ENCODE measurements around the gene DCDC2.
"Not testable (repeated sequence)": the region's sequence is repeated elsewhere in the genome, so short reads cannot be mapped to it uniquely, and the experiment has no call there.

DCDC2 gene

GRCh38 chr6:24385536-24386269 is 27.8 kb upstream of the DCDC2 start:
- Mint-ChIP-seq H3K4me3 (no peak overlapping the region), H3K9me3 (no peaks in the 10 kb centered on the region), H3K27me3 (peaks cover 17% of the 10 kb centered on the region), H3K36me3 (ENCODE audit: low read depth) (no peaks in the 10 kb centered on the region), H3K27ac (no peak overlapping the region), H3K4me1 (ENCODE audit: low read depth) (no peaks in the 10 kb centered on the region)

- H3K27ac Mint-ChIP-seq; H3K9me3 Mint-ChIP-seq; H3K4me1 Mint-ChIP-seq (ENCODE audit: low read depth); H3K4me3 Mint-ChIP-seq; H3K36me3 Mint-ChIP-seq (ENCODE audit: low read depth): not testable (repeated sequence)
- H3K27me3 Mint-ChIP-seq, result peaks cover 17% of the 10 kb centered on the region
Observed at GRCh38 chr6:24384369-24385130, 26.7 kb upstream of the DCDC2 start.

GRCh38 chr6:24382891-24383494 is 25.1 kb upstream of the DCDC2 start:
- H3K27ac Mint-ChIP-seq, result not testable (repeated sequence)
- H3K27me3 Mint-ChIP-seq, result peaks cover 15% of the 10 kb centered on the region

GRCh38 chr6:24382220-24382540 is 24.3 kb upstream of the DCDC2 start:
- no peaks in the 10 kb centered on the region for H3K36me3 Mint-ChIP-seq (ENCODE audit: low read depth)
- no peaks in the 10 kb centered on the region for H3K4me1 Mint-ChIP-seq (ENCODE audit: low read depth)
- peaks cover 11% of the 10 kb centered on the region for H3K27me3 Mint-ChIP-seq
- H3K9me3 Mint-ChIP-seq, result no peaks in the 10 kb centered on the region
- no peak overlapping the region for H3K27ac Mint-ChIP-seq
- H3K4me3 Mint-ChIP-seq, result no peak overlapping the region

More at GRCh38 chr6:24382891-24383494, 25.1 kb upstream of the DCDC2 start:
- H3K4me3 Mint-ChIP-seq; H3K9me3 Mint-ChIP-seq; H3K4me1 Mint-ChIP-seq (ENCODE audit: low read depth); H3K36me3 Mint-ChIP-seq (ENCODE audit: low read depth): not testable (repeated sequence)

- Mint-ChIP-seq H3K4me1 (ENCODE audit: low read depth) (no peaks in the 10 kb centered on the region), H3K9me3 (no peaks in the 10 kb centered on the region), H3K36me3 (ENCODE audit: low read depth) (no peaks in the 10 kb centered on the region), H3K27ac (no peak overlapping the region), H3K27me3 (peaks cover 11% of the 10 kb centered on the region), H3K4me3 (no peak overlapping the region)
Observed at GRCh38 chr6:24381476-24382219, 23.8 kb upstream of the DCDC2 start.

GRCh38 chr6:24378473-24379097 is 20.7 kb upstream of the DCDC2 start:
- Mint-ChIP-seq H3K27me3 (peaks cover 5% of the 10 kb centered on the region), H3K27ac (no peak overlapping the region), H3K4me1 (ENCODE audit: low read depth) (no peaks in the 10 kb centered on the region), H3K36me3 (ENCODE audit: low read depth) (no peaks in the 10 kb centered on the region), H3K4me3 (no peak overlapping the region), H3K9me3 (no peaks in the 10 kb centered on the region)

- Mint-ChIP-seq H3K4me1 (ENCODE audit: low read depth) (no peaks in the 10 kb centered on the region), H3K27me3 (peaks cover 10% of the 10 kb centered on the region), H3K27ac (no peak overlapping the region), H3K4me3 (no peak overlapping the region), H3K36me3 (ENCODE audit: low read depth) (no peaks in the 10 kb centered on the region), H3K9me3 (no peaks in the 10 kb centered on the region)
Observed at GRCh38 chr6:24376871-24377270, 19.0 kb upstream of the DCDC2 start.

GRCh38 chr6:24374612-24375011 is 16.8 kb upstream of the DCDC2 start:
- no peak overlapping the region for H3K4me3 Mint-ChIP-seq
- no peaks in the 10 kb centered on the region for H3K9me3 Mint-ChIP-seq
- H3K4me1 Mint-ChIP-seq (ENCODE audit: low read depth), result no peaks in the 10 kb centered on the region
- peaks cover 15% of the 10 kb centered on the region for H3K27me3 Mint-ChIP-seq
- H3K36me3 Mint-ChIP-seq (ENCODE audit: low read depth), result no peaks in the 10 kb centered on the region
- H3K27ac Mint-ChIP-seq, result no peak overlapping the region

GRCh38 chr6:24365103-24365633 is 7.3 kb upstream of the DCDC2 start:
- peaks cover 13% of the 10 kb centered on the region for H3K27me3 Mint-ChIP-seq
- not testable (repeated sequence) for H3K36me3 Mint-ChIP-seq (ENCODE audit: low read depth); H3K27ac Mint-ChIP-seq; H3K4me3 Mint-ChIP-seq; H3K9me3 Mint-ChIP-seq; H3K4me1 Mint-ChIP-seq (ENCODE audit: low read depth)

GRCh38 chr6:24362363-24362762 is 4.5 kb upstream of the DCDC2 start:
- not testable (repeated sequence) for H3K4me3 Mint-ChIP-seq; H3K27ac Mint-ChIP-seq; H3K9me3 Mint-ChIP-seq; H3K36me3 Mint-ChIP-seq (ENCODE audit: low read depth)
- Mint-ChIP-seq H3K4me1 (ENCODE audit: low read depth) (peaks cover 17% of the 10 kb centered on the region), H3K27me3 (peaks cover 15% of the 10 kb centered on the region)

GRCh38 chr6:24359640-24360454 is 2.0 kb upstream of the DCDC2 start:
- Mint-ChIP-seq H3K27me3 (peaks cover 27% of the 10 kb centered on the region), H3K36me3 (ENCODE audit: low read depth) (no peaks in the 10 kb centered on the region), H3K4me3 (peak overlapping the region; percentile 71), H3K4me1 (ENCODE audit: low read depth) (peaks cover 17% of the 10 kb centered on the region), H3K9me3 (no peaks in the 10 kb centered on the region), H3K27ac (no peak overlapping the region)

- peaks cover 17% of the 10 kb centered on the region for H3K4me1 Mint-ChIP-seq (ENCODE audit: low read depth)
- no peaks in the 10 kb centered on the region for H3K36me3 Mint-ChIP-seq (ENCODE audit: low read depth)
- no peak overlapping the region for H3K27ac Mint-ChIP-seq
- peaks cover 27% of the 10 kb centered on the region for H3K27me3 Mint-ChIP-seq
- H3K4me3 Mint-ChIP-seq, result peak overlapping the region; percentile 74
- H3K9me3 Mint-ChIP-seq, result no peaks in the 10 kb centered on the region
Observed at GRCh38 chr6:24358219-24358821, 461 bp upstream of the DCDC2 start.

GRCh38 chr6:24356310-24356973 is 1.4 kb downstream of the DCDC2 start:
- Mint-ChIP-seq H3K27ac (no peak overlapping the region), H3K4me1 (ENCODE audit: low read depth) (peaks cover 17% of the 10 kb centered on the region), H3K9me3 (no peaks in the 10 kb centered on the region), H3K36me3 (ENCODE audit: low read depth) (no peaks in the 10 kb centered on the region), H3K27me3 (peaks cover 29% of the 10 kb centered on the region), H3K4me3 (no peak overlapping the region)
